ENCODE results near the gene AUTS2.

Gene AUTS2

GRCh38 chr7:70787771-70788170, 1189.5 kb downstream of the AUTS2 start:
- Histone ChIP-seq H3K27me3 (no peaks in the 10 kb centered on the region), H3K36me3 (peaks cover 61 to 87% (median 84%) of the 10 kb centered on the region in 3 donors), H3K4me3 (no peak overlapping the region), H3K9me3 (no peaks in the 10 kb centered on the region), H3K27ac (no peak overlapping the region), H3K4me1 (no peaks in the 10 kb centered on the region)
- TF ChIP-seq, protein P1, sequence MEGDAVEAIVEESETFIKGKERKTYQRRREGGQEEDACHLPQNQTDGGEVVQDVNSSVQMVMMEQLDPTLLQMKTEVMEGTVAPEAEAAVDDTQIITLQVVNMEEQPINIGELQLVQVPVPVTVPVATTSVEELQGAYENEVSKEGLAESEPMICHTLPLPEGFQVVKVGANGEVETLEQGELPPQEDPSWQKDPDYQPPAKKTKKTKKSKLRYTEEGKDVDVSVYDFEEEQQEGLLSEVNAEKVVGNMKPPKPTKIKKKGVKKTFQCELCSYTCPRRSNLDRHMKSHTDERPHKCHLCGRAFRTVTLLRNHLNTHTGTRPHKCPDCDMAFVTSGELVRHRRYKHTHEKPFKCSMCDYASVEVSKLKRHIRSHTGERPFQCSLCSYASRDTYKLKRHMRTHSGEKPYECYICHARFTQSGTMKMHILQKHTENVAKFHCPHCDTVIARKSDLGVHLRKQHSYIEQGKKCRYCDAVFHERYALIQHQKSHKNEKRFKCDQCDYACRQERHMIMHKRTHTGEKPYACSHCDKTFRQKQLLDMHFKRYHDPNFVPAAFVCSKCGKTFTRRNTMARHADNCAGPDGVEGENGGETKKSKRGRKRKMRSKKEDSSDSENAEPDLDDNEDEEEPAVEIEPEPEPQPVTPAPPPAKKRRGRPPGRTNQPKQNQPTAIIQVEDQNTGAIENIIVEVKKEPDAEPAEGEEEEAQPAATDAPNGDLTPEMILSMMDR (IDR thresholded peaks at IDR 0.05) = no peak
- intact Hi-C loops (cut with DNase I; ENCODE audit: low total_unique reads) = no loop called here
- no peak for DNase-seq

DNA sequence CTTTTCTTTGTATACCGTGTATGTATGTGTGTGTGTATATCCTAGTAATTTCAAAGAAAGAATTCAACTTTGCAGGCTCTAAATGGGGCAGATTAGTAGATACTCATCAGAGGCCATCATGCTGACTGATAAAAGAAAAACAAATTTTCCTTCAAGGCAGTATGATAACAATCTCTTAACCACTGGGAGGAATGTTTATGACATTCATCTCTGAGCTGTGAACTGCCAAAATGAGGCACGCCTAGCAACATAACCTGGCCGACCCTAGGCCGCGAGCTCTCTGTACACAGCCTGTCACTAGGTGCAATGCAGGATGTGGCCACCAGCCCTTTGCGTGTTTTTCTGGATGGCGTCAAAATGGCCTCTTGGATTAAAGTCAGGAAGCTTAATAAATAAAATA, 1190.0 kb downstream of the AUTS2 start:
- Histone ChIP-seq H3K36me3 (peaks cover 61 to 87% (median 83%) of the 10 kb centered on the region in 3 donors), H3K9me3 (no peaks in the 10 kb centered on the region), H3K27ac (no peak overlapping the region), H3K4me1 (no peaks in the 10 kb centered on the region), H3K27me3 (no peaks in the 10 kb centered on the region), H3K4me3 (no peak overlapping the region)
- TF ChIP-seq, protein P1 (IDR thresholded peaks at IDR 0.05) = no peak
- no peak for DNase-seq
- intact Hi-C loops (cut with DNase I; ENCODE audit: low total_unique reads) = no loop called here

DNA sequence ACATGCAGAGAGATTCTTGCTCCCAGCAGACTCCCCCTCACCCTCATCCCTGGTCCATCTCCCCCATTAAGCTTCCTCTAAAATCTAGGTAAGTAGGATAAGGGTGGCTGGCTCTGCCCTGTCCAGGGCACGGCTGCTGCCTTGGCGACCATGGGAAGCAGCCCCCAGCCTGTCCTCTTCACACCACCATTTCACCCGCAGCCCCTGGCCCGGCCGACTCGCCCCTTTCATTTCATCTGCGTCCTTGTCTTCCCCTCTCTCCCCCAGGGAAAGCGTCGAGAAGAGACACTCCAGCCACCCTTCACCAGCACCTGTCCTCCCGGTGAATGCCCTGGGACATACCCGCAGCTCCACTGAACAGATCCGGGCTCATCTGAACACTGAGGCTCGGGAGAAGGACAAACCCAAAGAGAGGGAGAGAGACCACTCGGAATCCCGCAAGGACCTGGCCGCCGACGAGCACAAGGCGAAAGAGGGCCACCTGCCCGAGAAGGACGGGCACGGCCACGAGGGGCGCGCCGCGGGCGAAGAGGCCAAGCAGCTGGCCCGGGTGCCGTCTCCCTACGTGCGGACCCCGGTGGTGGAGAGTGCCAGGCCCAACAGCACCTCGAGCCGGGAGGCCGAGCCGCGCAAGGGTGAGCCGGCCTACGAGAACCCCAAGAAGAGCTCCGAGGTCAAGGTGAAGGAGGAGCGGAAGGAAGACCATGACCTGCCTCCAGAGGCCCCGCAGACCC, 1191.4 kb downstream of the AUTS2 start:
- Histone ChIP-seq H3K4me1 (no peaks in the 10 kb centered on the region), H3K27ac (no peak overlapping the region), H3K36me3 (peaks cover 54 to 80% (median 75%) of the 10 kb centered on the region in 3 donors), H3K9me3 (no peaks in the 10 kb centered on the region), H3K4me3 (no peak overlapping the region), H3K27me3 (no peaks in the 10 kb centered on the region)
- no peak for DNase-seq
- intact Hi-C loops (cut with DNase I; ENCODE audit: low total_unique reads) = no loop called here
- TF ChIP-seq, protein P1 (IDR thresholded peaks at IDR 0.05) = no peak

DNA sequence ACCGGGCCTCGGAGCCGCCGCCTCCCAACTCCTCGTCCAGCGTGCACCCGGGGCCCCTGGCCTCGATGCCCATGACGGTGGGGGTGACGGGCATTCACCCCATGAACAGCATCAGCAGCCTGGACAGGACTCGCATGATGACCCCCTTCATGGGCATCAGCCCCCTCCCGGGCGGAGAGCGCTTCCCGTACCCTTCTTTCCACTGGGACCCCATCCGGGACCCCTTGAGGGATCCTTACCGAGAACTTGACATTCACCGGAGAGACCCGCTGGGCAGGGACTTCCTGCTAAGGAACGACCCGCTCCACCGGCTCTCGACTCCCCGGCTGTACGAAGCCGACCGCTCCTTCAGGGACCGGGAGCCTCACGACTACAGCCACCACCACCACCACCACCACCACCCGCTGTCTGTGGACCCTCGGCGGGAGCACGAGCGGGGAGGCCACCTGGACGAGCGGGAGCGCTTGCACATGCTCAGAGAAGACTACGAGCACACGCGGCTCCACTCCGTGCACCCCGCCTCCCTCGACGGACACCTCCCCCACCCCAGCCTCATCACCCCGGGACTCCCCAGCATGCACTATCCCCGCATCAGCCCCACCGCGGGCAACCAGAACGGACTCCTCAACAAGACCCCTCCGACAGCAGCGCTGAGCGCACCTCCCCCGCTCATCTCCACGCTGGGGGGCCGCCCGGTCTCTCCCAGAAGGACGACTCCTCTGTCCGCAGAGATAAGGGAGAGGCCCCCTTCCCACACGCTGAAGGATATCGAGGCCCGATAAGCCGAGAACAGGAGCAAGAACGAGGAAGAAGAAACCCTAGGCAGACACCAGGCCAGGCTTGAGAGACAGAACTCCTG, 1192.2 kb downstream of the AUTS2 start:
- TF ChIP-seq, protein P1 (IDR thresholded peaks at IDR 0.05) = no peak
- H3K27ac ChIP-seq = no peak overlapping the region
- intact Hi-C loops (cut with DNase I; ENCODE audit: low total_unique reads) = no loop called here
- no peaks in the 10 kb centered on the region for H3K27me3 ChIP-seq
- H3K4me1 ChIP-seq = no peaks in the 10 kb centered on the region
- DNase-seq = no peak
- peaks cover 46 to 72% (median 67%) of the 10 kb centered on the region in 3 donors for H3K36me3 ChIP-seq
- no peaks in the 10 kb centered on the region for H3K9me3 ChIP-seq
- H3K4me3 ChIP-seq = no peak overlapping the region

GRCh38 chr7:70791341-70791740, 1193.1 kb downstream of the AUTS2 start:
- Histone ChIP-seq H3K36me3 (peaks cover 37 to 63% (median 58%) of the 10 kb centered on the region in 3 donors), H3K4me1 (no peaks in the 10 kb centered on the region), H3K4me3 (no peak overlapping the region), H3K27me3 (no peaks in the 10 kb centered on the region), H3K9me3 (no peaks in the 10 kb centered on the region), H3K27ac (no peak overlapping the region)
- DNase-seq = no peak
- intact Hi-C loops (cut with DNase I; ENCODE audit: low total_unique reads) = no loop called here
- TF ChIP-seq, protein P1 (IDR thresholded peaks at IDR 0.05) = no peak
